DMS53 treated with DMSO at 0.1 percent for 48 hours (cell line): ENCODE data around the gene NOC2L.
A peak's percentile ranks its signal among the peaks of the same experiment; 100 is the strongest.

Experiments used
- DNase-seq: peaks from one replicate; lab custom pipeline; 2025; ENCODE audit not compliant: unreplicated experiment; lab: John Stamatoyannopoulos, UW

NOC2L gene

DNA sequence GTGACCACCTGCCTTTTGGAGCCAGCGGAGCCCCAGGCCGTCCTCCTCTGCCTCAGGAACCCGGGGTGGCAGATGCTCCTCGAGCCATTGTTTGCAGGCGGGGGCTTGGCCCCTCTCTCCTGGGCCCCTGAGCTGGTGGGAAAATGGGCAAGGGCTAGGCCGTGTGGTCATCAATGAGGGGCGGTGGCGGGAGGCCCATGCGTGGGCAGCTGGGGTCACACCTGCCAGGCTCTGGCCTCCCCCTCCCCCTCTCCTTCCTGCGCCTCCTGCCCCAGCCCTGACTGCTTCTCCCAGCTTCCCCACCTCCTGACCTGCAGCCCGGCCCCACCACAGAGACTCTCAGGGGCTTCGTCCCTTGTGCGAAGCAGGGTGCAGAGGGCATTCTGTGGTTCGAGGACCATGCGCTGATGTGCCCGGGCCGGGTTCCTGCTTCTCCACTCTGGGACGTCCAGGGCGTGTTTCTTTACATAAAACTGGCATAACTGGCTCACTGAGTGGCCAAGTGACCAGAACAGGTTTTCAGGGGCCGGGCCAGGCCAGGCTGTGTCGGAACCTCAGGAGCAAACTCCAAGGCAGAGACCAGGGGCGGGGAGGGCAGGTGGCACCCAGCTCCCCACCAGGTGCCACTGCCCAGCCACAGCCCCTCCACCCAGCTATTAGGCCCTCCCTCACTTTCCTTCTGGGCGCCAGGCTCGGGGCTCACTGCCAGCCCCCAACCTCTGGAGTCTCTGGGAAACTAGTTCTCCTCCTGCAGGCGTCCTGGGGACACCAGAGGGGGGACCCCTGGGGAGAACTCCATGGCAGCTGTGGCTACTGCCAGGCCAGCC lies 26.1 kb downstream of the NOC2L start:
- DNase-seq = peak; percentile 36

DNA sequence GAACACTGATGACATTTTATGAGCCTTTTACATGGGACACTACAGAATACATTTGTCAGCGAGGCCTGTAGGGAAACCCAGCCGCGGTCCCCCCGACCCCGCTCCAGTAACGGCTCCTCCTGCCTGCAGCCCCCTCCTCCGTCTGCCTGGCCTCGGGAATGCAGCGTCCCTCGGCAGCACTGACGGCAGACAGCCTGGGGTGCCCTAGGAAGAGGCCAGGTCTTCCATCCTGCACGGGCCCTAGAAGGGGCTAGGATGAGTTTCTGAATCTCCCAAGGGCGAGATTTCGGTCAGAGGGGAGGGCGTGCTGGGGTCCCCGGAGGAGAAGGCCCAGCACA lies 26.9 kb downstream of the NOC2L start:
- DNase-seq = no peak

DNA sequence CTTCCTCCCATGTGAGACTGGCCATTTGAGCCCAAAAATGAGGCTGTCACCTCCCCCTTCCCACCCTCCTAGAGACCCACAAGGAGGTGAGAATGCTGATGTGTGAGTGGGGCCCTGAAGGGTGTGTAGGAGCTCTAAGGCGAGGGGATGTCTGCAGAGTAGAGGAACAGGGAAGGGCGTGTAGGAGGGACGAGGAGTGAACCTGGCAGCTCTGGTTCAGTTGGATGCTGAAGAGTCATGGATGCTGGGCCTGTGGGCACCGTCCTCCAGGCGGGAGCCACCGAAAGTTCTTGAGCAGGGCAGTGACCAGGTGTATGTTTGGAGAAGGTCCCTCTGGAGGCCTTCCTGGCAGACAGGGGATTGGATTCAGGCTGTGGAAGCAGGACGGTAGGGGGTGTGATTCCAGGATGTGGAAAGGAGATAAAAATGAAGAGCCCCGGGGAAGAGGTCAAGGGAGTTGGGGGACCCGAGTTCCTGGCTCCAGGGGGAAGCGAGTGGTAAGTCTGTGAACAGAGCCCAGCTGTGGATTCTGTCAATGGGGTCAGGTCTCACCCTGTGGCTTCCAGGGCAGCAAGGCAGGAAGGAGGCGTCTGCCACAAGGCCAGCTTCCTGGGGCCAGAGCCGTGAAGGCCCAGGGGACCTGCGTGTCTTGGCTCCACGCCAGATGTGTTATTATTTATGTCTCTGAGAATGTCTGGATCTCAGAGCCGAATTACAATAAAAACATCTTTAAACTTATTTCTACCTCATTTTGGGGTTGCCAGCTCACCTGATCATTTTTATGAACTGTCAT lies 27.5 kb downstream of the NOC2L start:
- no peak for DNase-seq

DNA sequence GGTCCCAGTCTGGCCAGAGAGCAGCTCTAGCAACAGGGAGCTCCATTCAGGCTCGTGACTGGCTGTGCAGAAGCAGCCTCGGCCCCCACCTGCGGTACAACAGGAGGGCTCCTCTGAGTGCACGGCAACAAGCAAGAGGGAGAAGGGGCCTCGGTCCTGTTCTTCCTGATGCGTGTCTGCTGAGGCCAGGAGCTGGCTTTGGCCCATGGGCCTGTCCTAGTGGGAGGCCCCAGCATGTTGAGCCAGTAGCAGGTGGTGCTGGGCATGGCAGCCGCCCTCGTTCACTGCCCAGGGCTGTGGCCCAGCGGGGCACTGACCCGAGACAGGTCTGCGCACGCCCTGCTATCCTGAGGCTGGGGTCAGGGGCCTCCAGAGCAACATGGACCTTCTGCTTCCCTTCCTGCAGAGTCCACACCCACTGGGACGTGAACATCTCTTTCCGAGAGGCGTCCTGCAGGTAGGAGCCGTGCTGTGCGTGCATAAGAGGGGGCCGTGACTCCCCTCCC lies 28.4 kb downstream of the NOC2L start:
- no peak for DNase-seq

DNA sequence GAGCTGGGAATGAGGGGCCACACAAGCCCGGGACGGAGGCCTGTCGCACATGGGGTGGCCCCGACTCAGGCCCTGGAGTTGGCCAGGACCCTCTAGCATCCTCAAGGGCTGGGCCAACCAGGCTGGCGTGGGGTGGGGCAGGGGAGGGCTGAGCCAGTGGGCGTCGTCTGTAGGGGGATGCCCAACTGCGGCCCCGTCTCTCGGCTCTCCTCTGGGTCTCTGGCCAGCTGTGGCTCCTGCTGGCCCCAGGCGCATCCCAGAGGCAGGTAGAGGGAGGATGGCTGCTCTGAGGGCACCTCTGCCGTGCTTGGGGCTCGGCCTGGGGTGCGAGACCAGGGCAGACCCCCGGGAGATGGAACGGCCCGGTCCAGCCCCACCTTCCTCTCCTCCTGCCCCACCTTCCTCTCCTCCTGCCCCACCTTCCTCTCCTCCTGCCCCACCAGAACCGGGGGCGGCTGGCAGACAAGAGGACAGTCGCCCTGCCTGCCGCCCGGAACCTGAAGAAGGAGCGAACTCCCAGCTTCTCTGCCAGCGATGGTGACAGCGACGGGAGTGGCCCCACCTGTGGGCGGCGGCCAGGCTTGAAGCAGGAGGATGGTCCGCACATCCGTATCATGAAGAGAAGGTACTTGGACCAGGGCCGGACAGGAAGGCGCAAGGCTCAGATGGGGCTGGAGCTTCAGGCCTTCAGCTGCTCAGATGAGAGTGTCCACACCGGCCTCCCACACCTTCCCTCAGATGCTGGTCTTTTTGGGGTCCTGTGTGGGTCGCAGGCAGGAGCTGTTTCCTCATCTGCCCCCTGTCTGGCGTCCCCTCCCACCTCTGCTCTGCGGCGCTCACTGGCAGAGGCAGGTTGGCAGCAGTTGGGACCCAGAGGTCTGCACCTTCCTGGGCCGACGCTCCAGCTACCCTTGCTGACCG lies 29.1 kb downstream of the NOC2L start:
- DNase-seq = no peak

DNA sequence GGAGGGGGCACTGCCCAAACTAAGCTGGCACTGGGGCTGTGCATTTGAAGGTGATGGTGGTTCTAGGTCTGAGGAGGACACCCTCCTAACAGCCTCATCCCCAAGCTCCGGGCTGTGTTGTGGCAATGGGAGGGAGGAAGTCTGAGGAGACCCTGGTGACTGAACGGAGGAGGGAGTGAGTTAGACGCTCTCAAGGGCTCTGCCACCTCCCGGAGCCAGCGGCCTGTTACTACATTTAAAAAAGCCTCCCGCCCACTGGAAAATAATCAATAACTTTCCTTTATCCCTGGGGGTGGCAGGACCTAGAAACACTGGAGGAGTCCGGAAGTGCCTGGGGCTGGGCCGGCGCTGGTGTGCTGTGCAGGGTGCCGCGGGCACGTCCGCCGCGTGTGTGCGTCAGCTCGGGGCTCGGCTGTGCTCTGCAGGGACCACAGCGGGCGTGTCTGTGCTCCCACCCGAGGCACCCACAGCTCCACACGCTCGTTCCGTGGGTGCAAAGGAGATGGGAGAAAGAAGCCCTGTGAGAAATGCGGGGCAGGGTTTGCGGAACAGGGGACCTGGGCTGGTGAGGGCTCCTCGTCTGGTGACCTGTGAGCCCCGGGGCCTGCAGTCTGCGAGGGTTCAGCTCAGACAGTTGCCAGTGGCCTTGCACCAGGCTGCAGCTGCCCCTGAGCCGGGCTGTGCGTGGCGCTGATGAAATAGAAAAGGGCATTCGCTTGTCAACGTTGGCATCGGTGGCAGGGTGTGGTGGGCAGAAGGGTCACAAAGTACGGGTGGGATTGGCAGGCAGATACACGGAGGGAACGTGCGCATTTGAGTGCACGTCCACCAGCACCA lies 30.0 kb downstream of the NOC2L start:
- peak; percentile 26 for DNase-seq

DNA sequence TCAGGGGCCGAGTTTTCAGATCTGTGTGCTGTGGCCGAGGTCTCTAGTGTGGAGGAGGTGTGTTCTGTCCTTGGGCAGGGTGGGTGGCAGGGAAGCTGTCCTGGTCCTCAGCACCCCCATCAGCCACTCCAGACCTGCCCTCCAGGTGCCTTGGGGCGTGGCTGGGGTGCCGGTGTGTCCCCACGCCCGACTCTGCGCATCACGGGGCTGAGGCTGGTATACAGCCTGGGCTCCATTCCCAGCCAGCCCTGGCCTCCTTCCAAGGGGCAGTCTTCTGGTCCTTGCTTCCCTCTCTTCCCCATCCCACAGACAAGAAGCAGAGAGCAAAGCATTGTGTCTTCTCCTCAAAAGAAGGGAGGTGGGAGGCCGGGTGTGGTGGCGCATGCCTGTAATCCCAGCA lies 31.3 kb downstream of the NOC2L start:
- DNase-seq = no peak

DNA sequence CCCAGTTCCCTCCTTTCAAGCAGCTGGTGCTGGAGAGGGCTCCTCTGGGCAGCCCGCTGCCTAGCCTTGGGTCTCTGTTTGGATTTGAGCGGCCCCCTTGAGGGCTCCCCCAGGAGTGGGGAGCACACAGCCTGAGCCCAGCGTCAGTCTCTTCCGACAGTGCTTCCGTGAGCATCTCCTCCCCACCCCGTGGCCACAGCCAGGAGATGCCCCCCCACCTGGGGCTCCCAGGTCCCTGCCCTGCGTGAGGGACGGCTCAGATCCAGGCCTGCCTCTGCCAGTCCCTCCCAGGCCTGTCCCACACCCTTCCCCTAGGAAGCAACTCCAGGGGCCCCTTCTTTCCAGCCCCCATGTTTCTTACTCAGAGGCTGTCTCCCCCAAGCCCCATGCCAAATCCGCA lies 31.8 kb downstream of the NOC2L start:
- DNase-seq = no peak

DNA sequence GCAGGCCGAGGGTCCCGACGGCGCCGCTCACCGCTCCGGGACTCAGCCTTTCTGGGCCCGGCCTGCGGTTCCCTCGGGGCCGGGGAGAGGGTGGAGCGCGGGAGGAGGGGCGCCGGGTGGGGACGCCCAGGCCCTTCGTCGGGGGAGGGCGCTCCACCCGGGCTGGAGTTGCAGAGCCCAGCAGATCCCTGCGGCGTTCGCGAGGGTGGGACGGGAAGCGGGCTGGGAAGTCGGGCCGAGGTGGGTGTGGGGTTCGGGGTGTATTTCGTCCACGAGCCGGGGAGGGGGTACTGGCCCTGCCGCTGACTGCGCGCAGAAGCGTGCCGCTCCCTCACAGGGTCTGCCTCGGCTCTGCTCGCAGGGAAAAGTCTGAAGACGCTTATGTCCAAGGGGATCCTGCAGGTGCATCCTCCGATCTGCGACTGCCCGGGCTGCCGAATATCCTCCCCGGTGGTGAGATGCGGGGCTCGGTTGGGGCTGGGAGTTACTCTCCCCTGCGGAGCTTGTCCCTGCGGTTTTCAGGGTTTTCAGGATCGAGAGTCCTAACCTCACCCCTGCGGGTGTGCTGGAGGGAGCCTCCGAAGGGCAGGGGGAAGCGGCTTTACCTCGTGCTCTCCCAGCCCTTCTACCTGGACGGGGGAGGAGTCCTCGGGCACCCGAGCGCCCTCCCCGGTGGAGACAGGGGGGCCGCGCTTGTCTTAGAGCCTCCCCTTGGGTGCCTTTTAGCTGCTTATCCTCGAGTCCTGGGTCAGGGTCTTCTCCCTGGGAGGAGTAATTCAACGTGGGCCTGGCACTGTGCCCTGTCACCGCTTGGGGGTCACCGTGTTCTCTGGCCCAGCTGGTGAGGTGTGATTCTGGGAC lies 33.3 kb downstream of the NOC2L start:
- DNase-seq = no peak

DNA sequence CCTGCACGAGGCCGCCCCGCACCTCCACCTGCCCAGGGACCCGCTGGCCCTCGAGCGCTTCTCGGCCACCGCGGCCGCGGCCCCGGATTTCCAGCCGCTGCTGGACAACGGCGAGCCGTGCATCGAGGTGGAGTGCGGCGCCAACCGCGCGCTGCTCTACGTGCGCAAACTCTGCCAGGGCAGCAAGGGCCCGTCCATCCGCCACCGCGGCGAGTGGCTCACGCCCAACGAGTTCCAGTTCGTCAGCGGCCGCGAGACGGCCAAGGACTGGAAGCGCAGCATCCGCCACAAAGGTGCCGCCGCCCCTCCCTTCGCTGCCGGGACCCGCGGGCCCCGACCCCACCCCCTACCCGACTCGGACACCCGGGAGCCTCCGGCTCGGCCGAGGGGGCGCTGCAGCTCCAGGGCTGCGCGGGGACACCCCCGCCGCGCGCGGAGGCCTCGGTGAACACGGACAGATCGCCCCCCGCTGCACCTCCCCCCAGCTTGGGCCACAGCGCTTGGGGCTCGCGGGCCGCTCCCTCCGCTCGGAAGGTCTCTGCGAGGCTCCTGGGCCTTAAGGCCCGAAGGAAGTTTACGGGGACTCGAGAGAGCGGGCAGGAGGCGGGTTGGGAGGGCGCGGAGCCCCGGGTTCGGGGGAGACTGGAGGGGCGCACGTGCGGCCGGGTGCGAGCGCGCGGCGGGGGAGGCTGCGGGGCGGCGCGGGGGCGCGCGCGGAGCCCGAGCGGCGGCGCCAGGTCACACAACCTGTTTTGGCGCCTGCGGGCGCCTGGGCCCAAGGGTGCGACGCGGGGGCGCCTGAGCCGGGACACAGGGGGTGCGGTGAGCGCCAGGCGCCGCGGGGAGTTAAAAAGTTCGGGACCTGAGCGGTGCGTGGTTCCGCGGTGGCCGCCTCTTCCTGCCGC lies 34.1 kb downstream of the NOC2L start:
- no peak for DNase-seq

DNA sequence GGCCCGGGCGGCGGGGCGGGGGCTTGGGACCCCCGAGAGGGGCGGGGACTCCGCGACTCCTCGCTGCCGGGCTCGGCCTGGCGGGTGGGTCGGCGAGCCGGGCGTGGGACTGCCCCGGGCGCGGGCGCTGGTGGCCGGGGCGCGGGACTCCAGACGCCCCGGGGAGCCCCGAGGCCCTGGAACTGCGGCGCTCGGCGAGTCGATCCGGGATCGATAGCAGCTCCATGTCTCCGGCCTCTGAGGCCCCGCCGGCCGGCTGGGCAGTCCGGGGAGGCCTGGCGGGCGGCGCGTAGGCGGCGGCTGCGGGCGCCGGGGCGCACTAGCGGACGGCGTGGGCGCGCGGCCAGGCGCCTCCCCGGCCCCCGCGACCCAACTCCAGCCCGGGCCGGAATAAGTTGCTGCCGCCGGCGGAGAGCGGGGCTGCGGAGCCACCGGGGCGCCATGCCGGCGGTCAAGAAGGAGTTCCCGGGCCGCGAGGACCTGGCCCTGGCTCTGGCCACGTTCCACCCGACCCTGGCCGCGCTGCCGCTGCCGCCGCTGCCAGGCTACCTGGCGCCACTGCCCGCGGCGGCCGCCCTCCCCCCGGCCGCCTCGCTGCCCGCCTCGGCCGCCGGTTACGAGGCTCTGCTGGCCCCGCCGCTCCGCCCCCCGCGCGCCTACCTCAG lies 34.9 kb downstream of the NOC2L start:
- no peak for DNase-seq

DNA sequence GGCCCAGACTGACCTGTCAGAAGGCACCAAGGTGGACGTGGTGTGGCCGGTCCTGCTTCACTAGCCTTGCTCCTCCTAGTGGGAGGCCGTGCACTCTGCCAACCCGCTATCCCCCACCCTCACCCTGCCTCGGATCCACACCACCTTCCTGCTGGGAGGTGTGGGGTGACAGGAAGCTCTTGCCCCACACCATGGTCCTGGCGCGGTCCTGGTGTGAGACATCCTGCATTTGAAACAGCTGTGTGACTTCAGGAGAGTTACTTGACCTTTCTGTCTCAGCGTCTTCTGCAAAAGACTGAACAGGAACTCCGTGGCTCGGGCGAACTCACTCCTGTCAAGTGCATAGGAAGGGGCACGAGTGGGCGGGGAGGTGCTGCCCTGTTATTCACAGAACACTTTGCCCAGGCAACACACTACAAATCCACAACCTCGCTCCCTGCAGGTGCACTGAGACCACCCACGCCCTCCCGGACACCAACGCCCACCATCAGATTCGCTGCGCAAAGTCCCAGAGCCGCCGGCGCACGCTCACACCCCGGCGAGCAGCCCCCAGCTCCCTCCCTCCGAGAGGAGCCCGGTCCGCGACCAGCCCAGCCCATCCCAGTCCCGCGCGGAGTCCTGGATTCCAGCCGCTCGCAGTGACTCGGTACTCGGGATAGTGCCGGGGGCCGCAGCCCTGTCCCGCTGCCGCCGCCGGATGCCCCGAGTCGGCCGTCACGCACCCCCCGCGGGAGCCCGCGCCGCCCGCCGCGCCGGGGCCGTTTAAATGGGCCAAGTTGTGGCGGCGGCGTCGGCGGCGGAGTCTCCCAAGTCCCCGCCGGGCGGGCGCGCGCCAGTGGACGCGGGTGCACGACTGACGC lies 35.7 kb downstream of the NOC2L start, which contains the start of gene SAMD11:
Gene SAMD11 (plus strand): TSS at position 793 of the 860 bp plus-strand sequence. CDS start 509 bp downstream, outside the sequence.
- peak; percentile 53 for DNase-seq

DNA sequence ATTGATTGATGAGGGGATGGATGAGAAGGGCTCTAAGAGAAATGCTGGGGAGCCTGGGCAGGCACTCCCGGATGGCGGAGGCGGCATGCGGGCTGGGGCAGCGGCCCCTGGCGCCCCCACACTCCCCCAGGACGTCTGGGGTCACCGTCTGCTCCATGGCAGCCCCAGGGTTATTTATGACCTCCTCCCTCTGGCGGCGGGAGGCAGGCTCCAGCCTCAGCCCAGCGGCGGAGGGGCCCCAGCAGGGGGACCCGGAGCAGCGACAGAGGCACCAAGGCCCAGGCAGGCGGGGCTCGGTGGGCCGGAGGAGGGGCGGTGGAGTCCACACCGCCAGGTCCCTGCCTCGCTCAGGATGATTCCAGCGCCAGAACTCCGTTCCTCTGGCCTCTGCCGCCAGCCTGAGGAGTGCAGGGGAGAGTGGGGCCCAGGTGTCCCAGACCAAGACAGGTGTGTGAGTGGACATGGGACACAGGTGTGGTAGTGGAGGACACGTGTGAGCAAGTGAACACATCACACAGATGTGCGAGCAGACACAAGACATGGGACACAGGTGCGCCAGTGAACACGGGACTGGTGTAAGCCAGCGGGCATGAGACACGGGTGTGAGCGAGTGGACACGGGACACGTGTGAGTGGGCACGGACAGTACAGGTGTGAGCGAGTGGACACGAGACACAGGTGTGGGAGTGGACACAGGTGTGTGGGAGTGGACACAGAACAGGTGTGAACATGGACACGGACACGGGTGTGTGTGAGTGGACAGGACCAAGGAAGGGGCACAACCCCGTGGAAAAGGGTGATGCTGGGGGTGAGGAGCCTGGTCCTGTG lies 37.8 kb downstream of the NOC2L start:
- no peak for DNase-seq

DNA sequence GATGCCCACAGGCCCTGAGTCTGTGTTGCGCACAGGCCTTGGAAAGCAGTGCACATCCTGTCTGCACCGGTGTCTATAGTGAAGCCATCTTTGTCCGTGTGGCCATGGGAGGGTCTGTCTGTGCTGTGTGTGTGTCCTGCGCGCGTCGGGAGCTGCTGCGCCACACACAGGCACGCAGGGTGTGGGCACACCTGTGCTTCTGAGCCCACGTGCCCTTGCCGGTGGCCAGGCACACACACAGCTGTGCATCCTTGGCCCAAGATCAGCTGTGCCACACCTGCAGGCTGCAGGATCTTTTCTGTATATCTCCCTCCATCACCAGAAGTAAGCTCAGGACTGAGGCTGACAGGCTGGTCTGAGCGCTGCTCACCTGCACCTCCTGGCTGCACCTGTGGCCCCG lies 38.5 kb downstream of the NOC2L start:
- peak; percentile 49 for DNase-seq

DNA sequence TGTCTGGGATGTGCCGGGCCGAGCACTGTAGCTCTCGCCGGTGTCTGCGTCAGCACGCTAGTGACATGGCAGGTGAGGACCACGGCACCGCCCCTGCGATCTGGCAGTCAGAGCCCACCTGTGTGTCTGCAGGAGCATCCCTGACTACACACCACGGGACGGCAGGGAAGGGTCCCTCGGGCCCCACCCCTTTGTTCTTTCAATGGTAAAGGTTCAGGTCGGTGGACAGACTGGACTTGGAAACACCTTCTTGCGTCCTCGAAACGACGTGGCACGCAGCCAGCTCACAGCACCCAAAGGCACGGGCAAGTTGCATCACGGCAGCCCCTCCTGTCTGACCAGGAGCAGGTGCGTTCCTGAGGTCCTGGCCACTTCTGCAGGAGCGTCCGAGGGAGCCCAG lies 39.0 kb downstream of the NOC2L start:
- no peak for DNase-seq
